ENCODE results near the gene TADA3. TPM values are rescaled to one million over a fixed set of nuclear protein-coding genes. Genes with fewer than 3 reads are reported as not detected.
A peak's percentile ranks its signal among the peaks of the same experiment; 100 is the strongest.

Gene TADA3
- total and polyA plus RNA-seq, 4 donors: 44.9 to 52.0 (median 49.3) TPM

DNA sequence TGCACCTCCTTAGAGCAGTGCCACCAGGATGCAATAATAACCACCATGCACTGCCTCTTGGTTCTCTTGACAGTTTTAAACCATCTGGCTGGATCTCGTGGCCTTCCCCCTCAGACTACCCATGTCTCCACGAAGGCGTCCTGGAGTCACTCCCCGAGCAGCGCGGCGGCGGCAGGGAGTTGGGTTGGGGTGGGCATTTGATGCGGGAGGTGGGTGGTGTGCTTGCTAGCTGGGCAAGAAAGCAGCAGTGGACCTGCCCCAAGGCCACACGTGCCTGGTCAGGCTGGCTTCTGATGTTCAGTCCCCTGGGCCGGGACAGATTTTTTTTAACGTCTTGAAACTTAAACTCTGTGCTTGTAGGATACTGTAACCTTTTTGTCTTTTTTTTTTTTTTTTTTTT, 13.9 kb upstream of the TADA3 start:
- DNase-seq: peak in 1 of 2 donors; percentile 74
- Histone ChIP-seq H3K27ac (ENCODE audit: low read depth in 1 of 2, low read length in 2 of 2) (no peak overlapping the region), H3K4me3 (ENCODE audit: low read length in 2 of 2) (no peak overlapping the region), H3K4me1 (ENCODE audit: control insufficient read depth in 1 of 2, insufficient read depth in 2 of 2, low read length in 2 of 2) (no peaks in the 10 kb centered on the region), H3K36me3 (ENCODE audit: control insufficient read depth in 1 of 2, insufficient read depth in 2 of 2, low read length in 1 of 2) (peaks cover 20 to 24% of the 10 kb centered on the region in 2 donors), H3K27me3 (ENCODE audit: control insufficient read depth in 1 of 2, insufficient read depth in 2 of 2, low read length in 1 of 2) (no peaks in the 10 kb centered on the region), H3K9me3 (ENCODE audit: control insufficient read depth, low read length) (no peaks in the 10 kb centered on the region)
- ATAC-seq (ENCODE audit: low FRiP score): no peak
- intact Hi-C loops (cut with DNase I): no loop called here
- WGBS, 2 donors: 86 to 87% methylated on average over 12 of the region's 12 CpGs

DNA sequence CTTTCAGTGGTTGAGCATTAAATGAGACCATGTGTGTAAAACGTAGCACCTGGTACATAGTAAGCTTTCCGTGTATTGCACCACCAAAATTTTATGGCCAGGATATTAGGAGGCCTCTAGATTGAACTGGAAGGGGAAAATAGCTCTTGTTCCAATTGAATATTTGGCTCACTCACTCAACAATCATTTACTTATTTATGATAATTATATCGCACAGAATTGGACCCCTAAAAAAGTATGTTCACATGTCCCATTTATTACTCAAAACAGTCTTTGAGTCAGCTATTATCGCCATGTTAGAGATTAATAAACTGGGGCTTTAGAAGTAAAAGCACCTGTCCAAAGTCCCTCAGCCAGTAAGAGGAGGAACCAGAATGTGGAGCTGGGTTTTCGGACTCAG, 12.7 kb upstream of the TADA3 start:
- WGBS, 2 donors: 84 to 85% methylated on average over 5 of the region's 5 CpGs
- H3K9me3 ChIP-seq (ENCODE audit: control insufficient read depth, low read length): no peaks in the 10 kb centered on the region
- ATAC-seq (ENCODE audit: low FRiP score): no peak
- no peak overlapping the region for H3K27ac ChIP-seq (ENCODE audit: low read depth in 1 of 2, low read length in 2 of 2)
- no peak overlapping the region for H3K4me3 ChIP-seq (ENCODE audit: low read length in 2 of 2)
- H3K36me3 ChIP-seq (ENCODE audit: control insufficient read depth in 1 of 2, insufficient read depth in 2 of 2, low read length in 1 of 2): peaks cover 20 to 26% of the 10 kb centered on the region in 2 donors
- no peaks in the 10 kb centered on the region for H3K27me3 ChIP-seq (ENCODE audit: control insufficient read depth in 1 of 2, insufficient read depth in 2 of 2, low read length in 1 of 2)
- intact Hi-C loops (cut with DNase I): no loop called here
- H3K4me1 ChIP-seq (ENCODE audit: control insufficient read depth in 1 of 2, insufficient read depth in 2 of 2, low read length in 2 of 2): no peaks in the 10 kb centered on the region
- DNase-seq: no peak

DNA sequence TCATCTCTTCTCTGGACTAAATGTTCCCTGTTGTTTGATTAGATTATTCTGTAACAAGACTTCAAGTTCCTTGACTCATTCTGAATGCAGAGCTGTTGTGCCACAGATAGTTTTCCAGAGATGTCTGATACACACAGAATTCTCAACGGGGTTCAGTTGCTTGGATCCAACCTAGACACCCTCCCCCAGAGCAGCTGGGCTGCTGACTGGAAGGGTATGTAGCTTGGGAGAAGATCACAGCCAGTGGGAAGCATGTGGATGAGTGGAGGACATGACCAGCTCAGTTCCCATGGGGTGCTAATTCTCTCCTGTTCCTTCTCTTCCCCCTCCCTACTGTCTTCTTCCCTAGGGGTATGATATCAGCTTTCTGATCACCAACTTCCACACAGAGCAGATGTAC, 11.2 kb upstream of the TADA3 start:
- no peak overlapping the region for H3K27ac ChIP-seq (ENCODE audit: low read depth in 1 of 2, low read length in 2 of 2)
- no peak for ATAC-seq (ENCODE audit: low FRiP score)

DNA sequence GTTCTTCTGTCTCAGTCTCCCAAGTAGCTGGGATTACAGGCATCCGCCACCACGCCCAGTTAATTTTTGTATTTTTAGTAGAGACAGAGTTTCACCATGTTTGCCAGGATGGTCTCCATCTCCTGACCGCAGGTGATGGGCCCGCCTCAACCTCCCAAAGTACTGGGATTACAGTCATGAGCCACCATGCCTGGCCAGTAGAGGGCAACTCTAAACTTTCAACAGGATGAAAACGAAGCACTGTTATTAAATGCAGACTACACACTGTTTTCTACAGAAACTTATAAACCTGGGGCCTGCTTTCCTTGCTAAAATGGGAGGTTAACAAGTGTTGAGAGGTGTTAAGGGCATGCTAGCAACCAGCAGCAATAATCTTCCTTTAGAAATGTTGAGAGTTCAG, 8.3 kb upstream of the TADA3 start:
- ATAC-seq (ENCODE audit: low FRiP score): no peak
- intact Hi-C loops (cut with DNase I): no loop called here
- DNase-seq: peak in 1 of 2 donors; percentile 14
- no peak overlapping the region for H3K27ac ChIP-seq (ENCODE audit: low read depth in 1 of 2, low read length in 2 of 2)
- H3K4me1 ChIP-seq (ENCODE audit: control insufficient read depth in 1 of 2, insufficient read depth in 2 of 2, low read length in 2 of 2): no peaks in the 10 kb centered on the region
- H3K36me3 ChIP-seq (ENCODE audit: control insufficient read depth in 1 of 2, insufficient read depth in 2 of 2, low read length in 1 of 2): peaks cover 20 to 28% of the 10 kb centered on the region in 2 donors
- no peaks in the 10 kb centered on the region for H3K27me3 ChIP-seq (ENCODE audit: control insufficient read depth in 1 of 2, insufficient read depth in 2 of 2, low read length in 1 of 2)
- no peak overlapping the region for H3K4me3 ChIP-seq (ENCODE audit: low read length in 2 of 2)
- WGBS, 2 donors: 85 to 87% methylated on average over 5 of the region's 5 CpGs
- H3K9me3 ChIP-seq (ENCODE audit: control insufficient read depth, low read length): no peaks in the 10 kb centered on the region

More for the DNA sequence above, 11.2 kb upstream of the TADA3 start:
- peak in 1 of 2 donors; percentile 21 for DNase-seq
- Histone ChIP-seq H3K27me3 (ENCODE audit: control insufficient read depth in 1 of 2, insufficient read depth in 2 of 2, low read length in 1 of 2) (no peaks in the 10 kb centered on the region), H3K4me1 (ENCODE audit: control insufficient read depth in 1 of 2, insufficient read depth in 2 of 2, low read length in 2 of 2) (no peaks in the 10 kb centered on the region), H3K4me3 (ENCODE audit: low read length in 2 of 2) (no peak overlapping the region), H3K9me3 (ENCODE audit: control insufficient read depth, low read length) (no peaks in the 10 kb centered on the region), H3K36me3 (ENCODE audit: control insufficient read depth in 1 of 2, insufficient read depth in 2 of 2, low read length in 1 of 2) (peaks cover 25 to 29% of the 10 kb centered on the region in 2 donors)
- intact Hi-C loops (cut with DNase I): no loop called here
- WGBS, 2 donors: 87 to 92% methylated on average over 1 of the region's 1 CpG

DNA sequence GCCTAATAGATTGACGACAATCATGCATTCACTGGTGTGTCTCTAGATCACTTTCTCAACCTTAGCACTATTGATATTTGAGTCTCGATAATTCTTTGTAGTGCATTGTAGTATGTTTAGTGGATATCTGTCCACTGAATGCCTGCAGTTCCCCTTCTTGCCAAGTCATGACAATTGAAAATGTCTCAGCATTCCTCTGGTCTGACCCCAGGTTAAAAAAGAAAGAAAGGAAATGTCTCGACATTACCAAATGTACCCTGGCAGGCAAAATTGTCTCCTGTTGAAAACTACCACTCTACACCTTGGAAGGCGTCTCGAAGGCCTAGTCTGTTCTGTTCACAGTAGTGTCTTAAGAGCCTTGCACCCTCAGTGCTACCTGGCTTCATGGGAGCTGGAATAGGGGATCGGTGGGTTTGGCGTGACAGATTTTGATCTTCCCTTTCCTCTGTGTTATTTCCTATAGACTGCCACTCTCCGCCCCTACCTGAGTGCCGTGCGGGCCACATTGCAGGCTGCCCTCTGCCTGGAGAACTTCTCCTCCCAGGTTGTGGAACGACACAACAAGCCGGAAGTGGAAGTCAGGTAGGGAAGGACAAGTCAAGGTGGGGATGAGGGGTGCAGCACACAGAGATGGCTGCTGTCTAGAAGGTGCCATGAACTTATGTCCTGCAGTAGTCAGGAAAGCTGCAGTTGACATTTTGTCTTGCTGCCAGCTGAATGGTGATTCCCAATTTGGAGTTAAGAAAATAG, 5.1 kb upstream of the TADA3 start:
- WGBS, 2 donors: 89% methylated on average over 12 of the region's 12 CpGs
- H3K9me3 ChIP-seq (ENCODE audit: control insufficient read depth, low read length): no peaks in the 10 kb centered on the region
- no peaks in the 10 kb centered on the region for H3K27me3 ChIP-seq (ENCODE audit: control insufficient read depth in 1 of 2, insufficient read depth in 2 of 2, low read length in 1 of 2)
- peak in 1 of 2 donors; percentile 54 for DNase-seq
- intact Hi-C loops (cut with DNase I): no loop called here
- H3K4me3 ChIP-seq (ENCODE audit: low read length in 2 of 2): no peak overlapping the region
- ATAC-seq (ENCODE audit: low FRiP score): no peak
- H3K4me1 ChIP-seq (ENCODE audit: control insufficient read depth in 1 of 2, insufficient read depth in 2 of 2, low read length in 2 of 2): no peaks in the 10 kb centered on the region
- H3K27ac ChIP-seq (ENCODE audit: low read depth in 1 of 2, low read length in 2 of 2): no peak overlapping the region
- H3K36me3 ChIP-seq (ENCODE audit: control insufficient read depth in 1 of 2, insufficient read depth in 2 of 2, low read length in 1 of 2): peaks cover 4 to 13% of the 10 kb centered on the region in 2 donors

DNA sequence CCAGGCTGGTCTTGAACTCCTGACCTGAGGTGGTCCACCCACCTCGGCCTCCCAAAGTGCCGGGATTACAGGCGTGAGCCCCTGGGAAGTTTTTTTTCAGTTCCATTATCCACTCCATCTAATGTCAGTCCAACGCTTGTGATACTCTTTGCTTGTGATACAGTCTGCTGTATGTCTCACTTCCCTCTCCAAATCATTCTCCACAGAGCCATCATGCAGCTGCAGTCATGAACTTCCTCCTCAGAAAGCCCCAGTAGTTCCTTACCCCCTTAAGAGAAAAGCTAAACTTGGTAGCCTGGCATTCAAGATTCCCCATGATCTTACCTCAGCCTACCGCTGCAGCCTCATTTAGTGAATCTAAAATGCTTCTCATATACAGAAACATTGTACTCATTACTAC, 2.9 kb upstream of the TADA3 start:
- Histone ChIP-seq H3K4me1 (ENCODE audit: control insufficient read depth in 1 of 2, insufficient read depth in 2 of 2, low read length in 2 of 2) (no peaks in the 10 kb centered on the region), H3K9me3 (ENCODE audit: control insufficient read depth, low read length) (no peaks in the 10 kb centered on the region), H3K27me3 (ENCODE audit: control insufficient read depth in 1 of 2, insufficient read depth in 2 of 2, low read length in 1 of 2) (no peaks in the 10 kb centered on the region), H3K27ac (ENCODE audit: low read depth in 1 of 2, low read length in 2 of 2) (no peak overlapping the region), H3K36me3 (ENCODE audit: control insufficient read depth in 1 of 2, insufficient read depth in 2 of 2, low read length in 1 of 2) (peaks cover 4 to 6% of the 10 kb centered on the region in 2 donors), H3K4me3 (ENCODE audit: low read length in 2 of 2) (no peak overlapping the region)
- 83 to 84% methylated on average over 5 of the region's 5 CpGs for WGBS, 2 donors
- peak in 1 of 2 donors; percentile 17 for DNase-seq
- ATAC-seq (ENCODE audit: low FRiP score): no peak
- intact Hi-C loops (cut with DNase I): no loop called here

DNA sequence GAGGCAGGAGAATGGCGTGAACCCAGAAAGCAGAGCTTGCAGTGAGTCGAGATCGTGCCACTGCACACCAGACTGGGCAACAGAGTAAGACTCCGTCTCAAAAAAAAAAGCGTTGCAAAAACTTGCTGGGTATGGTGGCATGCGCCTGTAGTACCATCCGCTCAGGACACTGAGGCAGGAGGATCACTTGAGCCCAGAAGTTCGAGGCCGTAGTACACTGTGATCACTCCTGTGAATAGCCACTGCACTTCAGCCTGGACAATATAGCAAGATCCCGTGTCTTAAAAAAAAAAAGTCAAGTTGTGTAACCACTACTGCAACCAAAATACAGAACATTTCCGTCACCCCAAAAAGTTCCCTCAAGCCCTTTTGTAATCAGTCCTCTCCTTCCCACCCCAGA, 2.1 kb upstream of the TADA3 start:
- Histone ChIP-seq H3K27me3 (ENCODE audit: control insufficient read depth in 1 of 2, insufficient read depth in 2 of 2, low read length in 1 of 2) (no peaks in the 10 kb centered on the region), H3K27ac (ENCODE audit: low read depth in 1 of 2, low read length in 2 of 2) (no peak overlapping the region), H3K36me3 (ENCODE audit: control insufficient read depth in 1 of 2, insufficient read depth in 2 of 2, low read length in 1 of 2) (peaks cover 0 to 5% of the 10 kb centered on the region in 2 donors), H3K4me1 (ENCODE audit: control insufficient read depth in 1 of 2, insufficient read depth in 2 of 2, low read length in 2 of 2) (no peaks in the 10 kb centered on the region), H3K9me3 (ENCODE audit: control insufficient read depth, low read length) (no peaks in the 10 kb centered on the region), H3K4me3 (ENCODE audit: low read length in 2 of 2) (no peak overlapping the region)
- peak in 1 of 2 donors; percentile 38 for DNase-seq
- 95% methylated on average over 11 of the region's 11 CpGs for WGBS, 2 donors
- intact Hi-C loops (cut with DNase I): loop anchor here (5.0 kb wide), 1 partner anchor 42 kb away; no protein-coding TSS in a partner anchor
- no peak for ATAC-seq (ENCODE audit: low FRiP score)

DNA sequence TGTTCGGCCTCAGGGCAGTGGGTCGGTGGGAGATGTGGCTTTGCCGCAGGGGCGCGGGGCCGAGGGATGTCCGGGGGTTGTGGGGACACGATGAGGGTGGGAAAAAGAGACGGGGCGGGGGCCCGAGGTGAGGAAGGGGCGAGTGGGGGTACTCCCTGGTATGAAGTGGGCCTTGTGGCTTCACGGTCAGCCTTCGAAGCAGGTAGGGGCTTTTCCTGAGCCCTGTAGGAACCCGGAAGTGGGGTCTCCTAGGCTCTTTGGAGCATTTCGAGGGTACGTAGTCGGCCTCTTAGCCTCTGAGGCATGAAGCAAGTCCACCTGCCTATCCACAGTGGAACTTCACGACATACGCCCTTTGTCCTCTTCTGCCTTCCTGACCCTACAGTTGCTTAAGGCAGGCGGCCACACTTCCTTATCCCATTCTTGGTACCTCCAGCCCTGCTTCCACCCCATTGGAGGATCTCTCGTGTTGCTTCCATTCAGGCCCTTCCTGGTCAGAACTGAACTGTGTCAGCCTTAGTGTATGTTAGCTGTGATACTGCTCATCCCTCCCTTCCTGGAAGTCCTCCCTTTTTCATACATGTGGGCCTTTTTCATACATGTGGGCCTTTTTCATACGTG, 998 bp upstream of the TADA3 start:
- peak overlapping the region; percentile 64 to 79 for H3K27ac ChIP-seq (ENCODE audit: low read depth in 1 of 2, low read length in 2 of 2)
- H3K4me3 ChIP-seq (ENCODE audit: low read length in 2 of 2): peak overlapping the region; percentile 87
- no peaks in the 10 kb centered on the region for H3K27me3 ChIP-seq (ENCODE audit: control insufficient read depth in 1 of 2, insufficient read depth in 2 of 2, low read length in 1 of 2)
- no peaks in the 10 kb centered on the region for H3K9me3 ChIP-seq (ENCODE audit: control insufficient read depth, low read length)
- intact Hi-C loops (cut with DNase I): loop anchor here (5.0 kb wide), 1 partner anchor 41 kb away; no protein-coding TSS in a partner anchor
- WGBS, 2 donors: 1 to 2% methylated on average over 23 of the region's 23 CpGs
- peaks cover 0 to 8% of the 10 kb centered on the region in 2 donors for H3K36me3 ChIP-seq (ENCODE audit: control insufficient read depth in 1 of 2, insufficient read depth in 2 of 2, low read length in 1 of 2)
- no peaks in the 10 kb centered on the region for H3K4me1 ChIP-seq (ENCODE audit: control insufficient read depth in 1 of 2, insufficient read depth in 2 of 2, low read length in 2 of 2)
- no peak for DNase-seq
- peak; percentile 16 for ATAC-seq (ENCODE audit: low FRiP score)

Data from aorta (tissue), 5 donors.